ENCODE data around the gene SAMD7.

The SAMD7 gene

DNA sequence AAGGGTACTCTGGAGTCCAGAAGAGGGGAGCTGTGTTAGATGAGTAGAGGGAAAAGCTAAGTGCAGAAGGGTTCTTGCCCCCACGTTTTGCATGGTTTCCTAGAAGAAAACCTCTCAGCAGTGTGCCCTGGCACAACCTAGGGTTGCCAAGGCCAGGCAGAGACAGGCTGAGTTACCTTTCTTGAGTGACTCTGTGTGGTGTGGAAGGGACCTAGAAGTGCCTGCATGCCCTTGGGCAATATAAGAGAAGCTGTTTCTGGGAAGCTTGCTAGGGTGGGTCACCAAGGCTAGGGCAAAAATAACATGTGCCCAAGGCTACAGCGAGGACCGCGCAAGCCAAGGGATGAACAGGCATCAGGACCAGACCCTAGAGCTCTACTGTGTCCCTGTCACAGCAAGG, 3.4 kb upstream of the SAMD7 start:
- DNase-seq (ENCODE audit: low read depth) = no peak

DNA sequence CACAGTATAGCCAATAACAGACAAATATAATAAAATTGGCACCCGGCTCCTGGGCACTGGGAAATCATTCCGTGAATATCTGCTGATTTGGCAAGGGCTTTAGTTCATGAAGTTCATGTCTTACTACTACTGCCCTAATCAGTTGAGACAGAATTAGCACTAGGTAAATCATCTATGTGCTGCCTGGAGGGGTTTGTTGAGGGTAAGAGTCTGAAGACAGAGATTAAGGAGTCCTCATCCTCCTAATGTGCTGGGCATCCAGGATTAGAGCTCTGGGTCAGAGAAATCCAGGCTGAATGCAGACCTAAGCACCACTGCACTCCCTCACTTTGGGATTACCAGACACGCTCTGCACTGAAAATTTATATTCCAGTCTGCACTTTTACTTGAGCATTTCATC, 2.0 kb downstream of the SAMD7 start:
- DNase-seq (ENCODE audit: low read depth) = no peak

DNA sequence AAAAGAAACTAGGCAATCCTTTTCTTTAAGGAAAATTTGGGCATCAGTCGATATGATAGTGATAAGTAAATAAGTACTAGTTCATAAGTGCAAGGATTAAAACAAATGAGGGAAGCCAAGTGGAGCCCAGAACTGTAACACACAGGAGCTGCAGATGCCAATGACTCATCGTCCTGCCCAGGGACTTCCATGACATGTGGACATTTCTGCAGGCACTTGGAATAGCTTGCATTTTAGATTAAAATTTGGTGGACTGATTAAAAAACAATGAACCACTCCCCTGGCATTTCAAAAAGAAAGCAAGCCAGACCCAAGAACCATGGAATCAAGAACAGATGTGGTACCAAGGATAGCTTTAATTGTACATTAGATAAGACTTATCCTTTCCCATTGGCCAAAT, 2.9 kb downstream of the SAMD7 start:
- no peak for DNase-seq (ENCODE audit: low read depth)

DNA sequence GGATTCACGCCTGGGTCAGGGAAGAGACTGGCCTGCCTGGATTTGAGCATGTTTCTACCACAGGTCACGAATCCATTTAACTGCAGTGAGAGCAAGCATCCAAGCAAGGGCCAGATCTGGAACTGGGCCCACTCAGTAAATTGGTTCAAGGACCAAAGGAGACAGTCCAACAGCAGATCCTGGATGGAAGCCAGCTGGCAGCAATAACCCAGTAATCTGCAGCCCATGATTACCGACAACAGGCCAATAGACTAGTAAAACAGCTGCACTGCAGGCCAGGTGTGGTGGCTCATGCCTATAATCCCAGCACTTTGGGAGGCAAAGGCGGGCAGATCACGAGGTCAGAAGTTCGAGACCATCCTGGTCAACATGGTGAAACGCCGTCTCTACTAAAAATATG, 11.8 kb downstream of the SAMD7 start:
- no peak for DNase-seq (ENCODE audit: low read depth)

- no peak for DNase-seq (ENCODE audit: low read depth)
Measured at GRCh38 chr3:169923831-169924230, 12.5 kb downstream of the SAMD7 start.

GRCh38 chr3:169929830-169930519, 18.6 kb downstream of the SAMD7 start:
- no peak for DNase-seq (ENCODE audit: low read depth)

DNA sequence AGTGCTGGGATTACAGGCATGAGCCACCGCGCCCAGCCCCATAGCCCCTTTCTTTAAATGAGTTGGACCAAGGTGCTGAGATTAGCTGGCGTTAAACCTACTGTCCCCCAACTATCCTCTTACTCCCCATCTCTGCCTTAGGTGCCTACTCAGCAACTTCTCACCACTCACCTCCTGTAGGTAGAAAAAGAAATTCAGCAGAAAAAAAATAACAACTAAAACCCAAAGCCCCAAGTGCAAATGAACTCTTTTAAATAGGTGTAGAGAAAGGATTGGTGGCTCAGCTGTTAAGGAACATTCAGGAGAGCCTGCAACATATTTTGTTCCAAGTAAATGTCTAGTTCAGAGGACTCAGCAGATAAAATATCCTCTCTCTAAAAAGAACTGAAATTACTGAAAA, 19.5 kb downstream of the SAMD7 start:
- no peak for DNase-seq (ENCODE audit: low read depth)

DNA sequence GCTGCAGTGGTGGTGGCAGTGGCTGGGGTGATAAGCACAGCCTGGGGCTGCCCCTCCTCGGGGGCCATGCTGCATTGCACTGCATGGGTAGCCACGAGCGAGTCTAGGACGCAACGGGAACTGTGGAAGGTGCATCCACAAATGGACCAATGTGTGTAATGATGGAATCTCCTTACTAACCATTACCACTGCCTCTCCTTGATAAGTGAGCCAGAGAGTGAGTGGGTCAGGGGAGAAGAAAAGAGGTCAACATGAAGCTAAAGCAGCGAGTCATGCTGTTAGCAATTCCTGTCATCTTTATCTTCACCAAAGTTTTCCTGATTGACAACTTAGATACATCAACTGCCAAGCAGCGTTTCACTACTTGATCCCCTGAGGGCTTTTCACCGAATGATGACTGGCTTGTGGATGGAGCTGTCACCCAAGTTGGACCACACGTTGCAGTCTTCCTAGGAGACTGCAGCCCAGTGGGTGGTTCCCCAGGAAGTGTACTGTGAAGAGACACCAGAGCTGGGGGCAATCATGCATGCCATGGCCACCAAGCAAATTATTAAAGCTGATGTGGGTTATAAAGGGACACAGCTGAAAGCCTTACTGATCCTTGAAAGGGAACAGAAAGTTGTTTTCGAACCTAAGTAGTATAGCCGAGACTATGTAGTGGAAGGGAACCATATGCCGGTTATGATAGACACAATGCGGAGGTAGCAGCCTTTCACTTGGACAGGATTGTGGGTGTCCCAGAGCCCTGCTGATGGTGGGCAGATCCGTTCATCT, 20.6 kb downstream of the SAMD7 start:
- no peak for DNase-seq (ENCODE audit: low read depth)

GRCh38 chr3:169939320-169939719, 27.9 kb downstream of the SAMD7 start:
- DNase-seq (ENCODE audit: low read depth) = no peak

DNA sequence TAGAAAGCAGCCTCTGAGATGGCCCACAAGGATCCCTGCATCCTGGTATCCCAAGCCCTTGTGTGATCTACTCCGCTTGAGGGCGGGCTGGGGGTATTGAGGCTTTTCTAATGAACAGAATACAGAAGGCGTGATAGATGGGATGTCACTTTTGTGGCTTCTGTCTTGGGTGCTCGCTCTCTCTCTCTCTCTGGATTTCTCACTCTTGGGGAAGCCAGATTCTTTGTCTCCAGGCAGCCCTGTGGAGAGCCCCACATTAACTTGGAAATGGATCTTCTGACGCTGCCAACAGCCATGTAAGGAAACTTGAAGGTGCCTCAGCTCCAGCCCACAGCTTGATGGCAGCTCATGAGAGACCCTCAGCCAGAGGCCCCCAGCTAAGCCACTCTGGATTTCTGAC, 28.4 kb downstream of the SAMD7 start:
- no peak for DNase-seq (ENCODE audit: low read depth)

DNA sequence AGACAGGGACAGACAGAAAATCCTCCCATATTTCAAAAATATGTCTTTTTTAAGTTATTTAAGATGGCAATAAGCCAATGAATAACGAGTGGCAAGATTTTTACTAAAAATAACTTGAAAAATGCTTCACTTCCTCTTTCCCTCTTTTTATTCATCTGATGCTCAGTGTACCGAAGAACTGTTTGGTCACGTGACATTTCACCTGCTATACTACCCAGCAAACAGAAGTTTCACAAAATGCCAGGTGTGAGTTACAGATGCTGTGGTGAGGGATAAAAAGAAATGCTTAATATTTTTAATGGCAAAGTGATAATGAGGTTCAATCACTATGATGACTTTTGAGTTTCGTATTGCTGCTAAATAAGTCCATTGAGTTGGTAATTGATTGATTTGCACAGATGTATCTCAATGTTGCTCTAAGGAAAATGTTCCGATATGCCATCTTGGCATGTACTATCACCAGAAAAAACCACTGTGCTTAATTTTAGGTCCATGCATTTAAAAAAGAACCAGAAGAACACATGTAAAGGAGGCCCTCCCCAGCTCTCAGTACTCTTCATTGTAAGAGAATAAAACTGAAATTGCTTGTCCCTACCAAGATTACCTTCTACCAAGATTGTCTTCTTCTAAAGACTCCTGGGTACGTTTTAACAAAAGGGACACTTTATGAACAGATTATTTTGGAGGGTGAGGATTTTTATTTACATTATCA, 29.3 kb downstream of the SAMD7 start:
- DNase-seq (ENCODE audit: low read depth) = no peak

DNA sequence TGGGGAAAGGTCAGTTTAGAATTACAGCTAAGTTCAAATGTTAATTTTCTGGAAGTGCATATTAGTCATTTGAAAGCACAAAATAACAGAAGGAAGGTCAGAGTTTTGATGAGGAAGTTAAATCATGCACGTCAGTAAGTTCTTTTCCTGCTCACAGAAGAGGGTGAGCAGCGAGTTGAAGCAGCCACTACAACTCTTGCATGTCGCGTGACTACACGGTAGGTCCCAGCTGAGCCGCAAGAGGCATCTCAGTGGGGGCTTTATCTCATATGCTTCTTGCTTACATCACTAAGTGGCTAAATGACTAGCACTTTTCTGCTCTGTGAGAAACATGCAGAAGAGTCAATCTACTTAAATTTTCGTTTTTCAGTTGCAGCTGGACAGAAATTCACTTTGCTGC, 33.9 kb downstream of the SAMD7 start:
- DNase-seq (ENCODE audit: low read depth) = no peak

GRCh38 chr3:169946336-169946735, 35.0 kb downstream of the SAMD7 start:
- no peak for DNase-seq (ENCODE audit: low read depth)

DNA sequence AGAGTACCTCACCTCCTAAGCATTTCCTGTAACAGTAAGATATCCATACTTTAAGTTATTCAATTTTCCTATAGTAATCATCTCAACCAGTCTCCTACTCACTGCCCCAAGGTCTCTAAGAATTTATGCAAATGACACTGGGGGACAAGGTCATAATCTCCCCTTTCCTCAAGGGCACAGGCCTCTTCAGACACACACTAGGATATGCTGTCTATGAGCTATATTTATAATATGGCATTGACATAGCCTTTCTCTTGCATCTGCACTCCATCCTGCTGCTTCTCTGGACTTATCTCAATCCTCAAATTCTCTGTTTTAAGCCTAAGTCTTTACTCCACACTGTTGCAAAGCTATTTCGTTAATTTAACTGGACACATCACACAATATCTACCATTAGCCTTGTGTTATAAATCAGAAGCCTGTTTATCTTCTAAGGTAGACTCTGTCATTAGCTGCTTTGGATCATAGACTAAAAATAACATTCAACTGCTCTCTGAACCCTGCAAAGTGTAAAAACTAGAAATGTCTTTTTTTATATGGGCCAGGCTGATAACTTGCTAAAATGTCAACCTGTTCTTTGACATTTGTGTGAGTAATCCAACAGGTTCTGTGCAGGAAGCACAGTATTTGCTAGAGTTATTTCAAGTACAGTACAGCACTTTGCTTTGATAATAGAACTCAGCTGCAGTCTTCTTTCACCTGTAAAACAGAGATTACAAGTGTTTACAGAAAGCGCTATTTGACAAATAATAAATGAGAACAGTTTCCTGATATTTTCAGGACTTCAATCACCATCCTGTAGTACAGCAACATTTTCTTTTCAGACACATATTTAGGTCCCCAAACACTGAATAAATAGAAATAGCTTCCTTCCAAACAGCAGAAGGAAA, 37.4 kb downstream of the SAMD7 start:
- DNase-seq (ENCODE audit: low read depth) = no peak

DNA sequence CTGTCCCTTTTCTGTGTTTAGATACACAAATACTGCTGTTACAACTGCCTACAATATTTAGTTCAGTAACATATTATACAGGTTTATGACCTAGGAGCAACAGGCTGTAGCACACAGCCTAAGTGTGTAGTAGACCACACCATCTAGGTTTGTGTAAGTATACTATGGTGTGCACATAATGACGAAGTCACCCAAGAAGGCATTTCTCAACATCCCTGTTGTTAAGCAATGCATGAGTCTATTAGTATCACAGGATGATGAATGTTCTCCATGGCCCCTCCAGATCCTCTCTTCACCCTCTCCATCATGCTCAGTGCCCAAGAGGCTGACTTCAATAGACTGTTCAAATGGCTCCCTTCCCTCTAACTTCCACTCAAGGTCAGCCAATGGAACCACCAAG, 40.7 kb downstream of the SAMD7 start:
- DNase-seq (ENCODE audit: low read depth) = no peak

DNA sequence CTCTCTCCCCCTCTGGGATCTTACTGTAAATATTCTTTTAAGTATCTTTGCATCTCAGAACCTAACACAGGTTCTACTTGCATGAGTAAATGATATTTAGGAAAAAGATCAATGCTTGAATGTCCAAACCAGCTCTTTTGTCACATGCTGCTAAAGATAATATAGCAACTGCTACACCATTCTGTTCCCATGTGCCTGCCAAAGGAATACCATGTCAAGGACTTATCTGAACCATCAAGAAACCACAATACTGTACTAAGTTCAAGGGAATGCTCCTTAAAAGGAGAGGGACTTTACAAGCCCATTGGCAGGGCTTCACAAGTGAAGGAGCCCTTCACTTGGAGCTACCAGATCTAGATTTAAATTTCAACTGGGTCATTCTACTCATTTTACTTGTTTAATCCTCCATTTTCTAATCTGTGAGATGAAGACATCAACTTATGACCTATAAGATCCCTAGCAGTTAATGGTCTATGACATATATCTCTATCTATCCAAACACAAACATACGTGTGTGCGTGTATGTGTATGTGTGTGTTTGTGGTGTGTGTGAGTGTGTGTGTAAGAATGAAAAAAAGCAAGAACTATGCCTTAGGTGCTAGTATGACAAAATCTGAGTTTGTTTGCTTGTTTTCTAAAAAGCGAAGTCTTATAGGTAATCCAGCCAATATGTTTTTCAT, 42.2 kb downstream of the SAMD7 start:
- DNase-seq (ENCODE audit: low read depth) = no peak

GRCh38 chr3:169954142-169954756, 42.9 kb downstream of the SAMD7 start:
- DNase-seq (ENCODE audit: low read depth) = no peak

GRCh38 chr3:169955406-169955805, 44.0 kb downstream of the SAMD7 start:
- no peak for DNase-seq (ENCODE audit: low read depth)

- DNase-seq (ENCODE audit: low read depth) = no peak
Measured at GRCh38 chr3:169964176-169964575, 52.8 kb downstream of the SAMD7 start.

GRCh38 chr3:169965562-169966427, 54.4 kb downstream of the SAMD7 start:
- no peak for DNase-seq (ENCODE audit: low read depth)
